Colonic mucosa (tissue), 4 donors: ENCODE measurements around the gene ADARB2. TPM values are rescaled to one million over a fixed set of nuclear protein-coding genes. Genes with fewer than 3 reads are reported as not detected.

Source experiments
- DNase-seq: peaks from one replicate; pipeline ENCODE4 v3.0.0-alpha.2; 2020
- H3K27ac ChIP-seq: fragments of 200-600 bp; one replicate; pipeline ENCODE4 v1.8.0; 2021
- H3K27me3 ChIP-seq: fragments of 200-600 bp; one replicate; pipeline ENCODE4 v1.8.0; 2021
- H3K36me3 ChIP-seq: fragments of 200-600 bp; one replicate; pipeline ENCODE4 v1.8.0; 2021
- H3K4me1 ChIP-seq: fragments of 200-600 bp; one replicate; pipeline ENCODE4 v1.8.0; 2021; ENCODE audit warnings: mild to moderate bottlenecking
- H3K4me3 ChIP-seq: fragments of 200-600 bp; one replicate; pipeline ENCODE4 v1.8.0; 2021
- H3K9ac ChIP-seq, 2 donors: one replicate each; pipeline ENCODE4 v1.7.0; 2013; ENCODE audit warnings: control low read depth in 2 of 2, low read depth in 2 of 2, low read length in 2 of 2
- H3K9me3 ChIP-seq: fragments of 200-600 bp; one replicate; pipeline ENCODE4 v1.8.0; 2021
- CTCF ChIP-seq: fragments of 200-600 bp; IDR thresholded peaks from one replicate; pipeline ENCODE4 v1.8.0; 2022; ENCODE audit warnings: antibody characterized with exemption, mild to moderate bottlenecking
- intact Hi-C: fragments of 100-400 bp; cut with DNase I; formaldehyde crosslinking; loops from one replicate; pipeline ENCODE4 v1.14.1; 2022
- total RNA-seq, 2 donors: library from RNA; stranded (reverse); fragmentation: NEBNext Ultra II Directional in 1 of 2; extraction: Animal tissue kit (Norgen Biotek cat#: 25700) in 1 of 2; gene quantifications; one replicate each; pipeline ENCODE4 v1.2.1, GENCODE V29; 2021
- donor health status: healthy.
- donor health status: DM: no; HTN: no; CAD: no.
- donor health status: DM: no; HTN: no; CAD: no.

Gene ADARB2
- total RNA-seq, 2 donors from 2014 or later: 0.19 TPM; not detected in 1

- Histone ChIP-seq H3K4me1 (no peaks in the 10 kb centered on the region), H3K27me3 (peaks cover 6% of the 10 kb centered on the region), H3K27ac (no peak overlapping the region), H3K9ac (no peak overlapping the region), H3K4me3 (no peak overlapping the region), H3K36me3 (no peaks in the 10 kb centered on the region), H3K9me3 (no peaks in the 10 kb centered on the region)
- no peak for DNase-seq
- intact Hi-C loops: no loop called here
- no peak for TF ChIP-seq CTCF
These were observed 5.8 kb upstream of the ADARB2 start for GRCh38 chr10:1743141-1743540.

- no peaks in the 10 kb centered on the region for H3K9me3 ChIP-seq
These were observed 4.1 kb upstream of the ADARB2 start for GRCh38 chr10:1741450-1741849.

GRCh38 chr10:1739751-1740150 is 2.4 kb upstream of the ADARB2 start:
- peaks cover 30% of the 10 kb centered on the region for H3K27me3 ChIP-seq

More at GRCh38 chr10:1741450-1741849, 4.1 kb upstream of the ADARB2 start:
- no peak for DNase-seq
- H3K27me3 ChIP-seq: peaks cover 21% of the 10 kb centered on the region
- intact Hi-C loops: no loop called here
- H3K27ac ChIP-seq: no peak overlapping the region
- no peak overlapping the region for H3K4me3 ChIP-seq
- H3K36me3 ChIP-seq: no peaks in the 10 kb centered on the region
- TF ChIP-seq CTCF: no peak
- H3K9ac ChIP-seq: no peak overlapping the region
- H3K4me1 ChIP-seq: no peaks in the 10 kb centered on the region

GRCh38 chr10:1738950-1739349 is 1.6 kb upstream of the ADARB2 start:
- Histone ChIP-seq H3K27ac (no peak overlapping the region), H3K27me3 (peaks cover 30% of the 10 kb centered on the region), H3K9me3 (no peaks in the 10 kb centered on the region), H3K4me1 (no peaks in the 10 kb centered on the region), H3K36me3 (no peaks in the 10 kb centered on the region), H3K9ac (no peak overlapping the region), H3K4me3 (no peak overlapping the region)
- no peak for DNase-seq
- intact Hi-C loops: no loop called here
- TF ChIP-seq CTCF: no peak

More at GRCh38 chr10:1739751-1740150, 2.4 kb upstream of the ADARB2 start:
- TF ChIP-seq CTCF: no peak
- intact Hi-C loops: no loop called here
- Histone ChIP-seq H3K4me3 (no peak overlapping the region), H3K4me1 (no peaks in the 10 kb centered on the region), H3K9ac (no peak overlapping the region), H3K27ac (no peak overlapping the region), H3K36me3 (no peaks in the 10 kb centered on the region), H3K9me3 (no peaks in the 10 kb centered on the region)
- no peak for DNase-seq

GRCh38 chr10:1736972-1737221 is 428 bp downstream of the ADARB2 start:
- Histone ChIP-seq H3K9ac (no peak overlapping the region), H3K4me1 (no peaks in the 10 kb centered on the region), H3K27ac (no peak overlapping the region), H3K36me3 (no peaks in the 10 kb centered on the region), H3K9me3 (no peaks in the 10 kb centered on the region), H3K27me3 (peaks cover 30% of the 10 kb centered on the region), H3K4me3 (no peak overlapping the region)
- no peak for DNase-seq
- intact Hi-C loops: no loop called here
- no peak for TF ChIP-seq CTCF
